ENCODE measurements around the gene THSD7B.

Gene THSD7B

GRCh38 chr2:136769871-136770270 is 4.5 kb downstream of the THSD7B start:
- H3K4me2 ChIP-seq (ENCODE audit: low read length), result no peak overlapping the region
- H3K4me1 ChIP-seq (ENCODE audit: control insufficient read depth, low read length), result no peaks in the 10 kb centered on the region
- H3K79me2 ChIP-seq (ENCODE audit: control insufficient read depth, low read length), result no peaks in the 10 kb centered on the region
- no peaks in the 10 kb centered on the region for H3K9me3 ChIP-seq (ENCODE audit: control insufficient read depth, insufficient read depth, low read length)
- H3K4me3 ChIP-seq (ENCODE audit: low read length), result no peak overlapping the region
- no peak for TF ChIP-seq CTCF (IDR thresholded peaks at IDR 0.05; ENCODE audit: low read depth, low read length, poor library complexity, severe bottlenecking)
- no peak for TF ChIP-seq EZH2phosphoT487 (IDR thresholded peaks at IDR 0.05; ENCODE audit: borderline replicate concordance, low read length)
- H3F3A ChIP-seq (ENCODE audit: control insufficient read depth, insufficient read depth), result no peaks in the 10 kb centered on the region
- H3K36me3 ChIP-seq (ENCODE audit: control insufficient read depth, low read length), result no peaks in the 10 kb centered on the region
- H3K27me3 ChIP-seq (ENCODE audit: control insufficient read depth, low read length), result no peaks in the 10 kb centered on the region; the same call in 1 of the 2 replicates
- H3K9me2 ChIP-seq (replicated peaks; ENCODE audit: control insufficient read depth, low read length), result no peaks in the 10 kb centered on the region
- no peak overlapping the region for H3K27ac ChIP-seq (ENCODE audit: low read depth, low read length)
- H4K20me1 ChIP-seq (ENCODE audit: control insufficient read depth, insufficient read depth, low read depth, low read length), result no peaks in the 10 kb centered on the region

GRCh38 chr2:136770384-136770783 is 5.0 kb downstream of the THSD7B start:
- no peak overlapping the region for H3K4me3 ChIP-seq (ENCODE audit: low read length)
- no peaks in the 10 kb centered on the region for H3K9me3 ChIP-seq (ENCODE audit: control insufficient read depth, insufficient read depth, low read length)
- H3F3A ChIP-seq (ENCODE audit: control insufficient read depth, insufficient read depth), result no peaks in the 10 kb centered on the region
- no peaks in the 10 kb centered on the region for H4K20me1 ChIP-seq (ENCODE audit: control insufficient read depth, insufficient read depth, low read depth, low read length)
- H3K4me2 ChIP-seq (ENCODE audit: low read length), result no peak overlapping the region
- TF ChIP-seq CTCF (IDR thresholded peaks at IDR 0.05; ENCODE audit: low read depth, low read length, poor library complexity, severe bottlenecking), result no peak
- TF ChIP-seq EZH2phosphoT487 (IDR thresholded peaks at IDR 0.05; ENCODE audit: borderline replicate concordance, low read length), result no peak
- no peaks in the 10 kb centered on the region for H3K36me3 ChIP-seq (ENCODE audit: control insufficient read depth, low read length)
- H3K4me1 ChIP-seq (ENCODE audit: control insufficient read depth, low read length), result no peaks in the 10 kb centered on the region
- no peaks in the 10 kb centered on the region for H3K79me2 ChIP-seq (ENCODE audit: control insufficient read depth, low read length)
- H3K27me3 ChIP-seq (ENCODE audit: control insufficient read depth, low read length), result no peaks in the 10 kb centered on the region; the same call in 1 of the 2 replicates
- H3K9me2 ChIP-seq (replicated peaks; ENCODE audit: control insufficient read depth, low read length), result no peaks in the 10 kb centered on the region
- H3K27ac ChIP-seq (ENCODE audit: low read depth, low read length), result no peak overlapping the region

GRCh38 chr2:136777391-136777790 is 12.0 kb downstream of the THSD7B start:
- no peaks in the 10 kb centered on the region for H3F3A ChIP-seq (ENCODE audit: control insufficient read depth, insufficient read depth)
- H3K36me3 ChIP-seq (ENCODE audit: control insufficient read depth, low read length), result no peaks in the 10 kb centered on the region
- no peak overlapping the region for H3K4me3 ChIP-seq (ENCODE audit: low read length)
- no peak overlapping the region for H3K27ac ChIP-seq (ENCODE audit: low read depth, low read length)
- H3K9me3 ChIP-seq (ENCODE audit: control insufficient read depth, insufficient read depth, low read length), result no peaks in the 10 kb centered on the region
- H3K79me2 ChIP-seq (ENCODE audit: control insufficient read depth, low read length), result no peaks in the 10 kb centered on the region
- no peaks in the 10 kb centered on the region for H3K4me1 ChIP-seq (ENCODE audit: control insufficient read depth, low read length)
- H3K4me2 ChIP-seq (ENCODE audit: low read length), result no peak overlapping the region
- no peaks in the 10 kb centered on the region for H3K27me3 ChIP-seq (ENCODE audit: control insufficient read depth, low read length)
- no peaks in the 10 kb centered on the region for H4K20me1 ChIP-seq (ENCODE audit: control insufficient read depth, insufficient read depth, low read depth, low read length)
- TF ChIP-seq EZH2phosphoT487 (IDR thresholded peaks at IDR 0.05; ENCODE audit: borderline replicate concordance, low read length) (no peak), CTCF (IDR thresholded peaks at IDR 0.05; ENCODE audit: low read depth, low read length, poor library complexity, severe bottlenecking) (no peak)
- H3K9me2 ChIP-seq (replicated peaks; ENCODE audit: control insufficient read depth, low read length), result no peaks in the 10 kb centered on the region

- Histone ChIP-seq H3K4me2 (ENCODE audit: low read length) (no peak overlapping the region), H3K9me3 (ENCODE audit: control insufficient read depth, insufficient read depth, low read length) (no peaks in the 10 kb centered on the region), H3K9me2 (replicated peaks; ENCODE audit: control insufficient read depth, low read length) (no peaks in the 10 kb centered on the region), H3K79me2 (ENCODE audit: control insufficient read depth, low read length) (no peaks in the 10 kb centered on the region), H3K4me1 (ENCODE audit: control insufficient read depth, low read length) (no peaks in the 10 kb centered on the region), H3K36me3 (ENCODE audit: control insufficient read depth, low read length) (no peaks in the 10 kb centered on the region), H3F3A (ENCODE audit: control insufficient read depth, insufficient read depth) (no peaks in the 10 kb centered on the region), H3K27me3 (ENCODE audit: control insufficient read depth, low read length) (no peaks in the 10 kb centered on the region), H4K20me1 (ENCODE audit: control insufficient read depth, insufficient read depth, low read depth, low read length) (no peaks in the 10 kb centered on the region), H3K4me3 (ENCODE audit: low read length) (no peak overlapping the region), H3K27ac (ENCODE audit: low read depth, low read length) (no peak overlapping the region)
- no peak for TF ChIP-seq CTCF (IDR thresholded peaks at IDR 0.05; ENCODE audit: low read depth, low read length, poor library complexity, severe bottlenecking)
- TF ChIP-seq EZH2phosphoT487 (IDR thresholded peaks at IDR 0.05; ENCODE audit: borderline replicate concordance, low read length), result no peak
Observed at GRCh38 chr2:136783856-136784255, 18.5 kb downstream of the THSD7B start.

Data from DOHH2 (cell line).